ENCODE results near the gene NDUFS4.
"Not testable (repeated sequence)": the region's sequence is repeated elsewhere in the genome, so short reads cannot be mapped to it uniquely, and the experiment has no call there.

Gene NDUFS4

DNA sequence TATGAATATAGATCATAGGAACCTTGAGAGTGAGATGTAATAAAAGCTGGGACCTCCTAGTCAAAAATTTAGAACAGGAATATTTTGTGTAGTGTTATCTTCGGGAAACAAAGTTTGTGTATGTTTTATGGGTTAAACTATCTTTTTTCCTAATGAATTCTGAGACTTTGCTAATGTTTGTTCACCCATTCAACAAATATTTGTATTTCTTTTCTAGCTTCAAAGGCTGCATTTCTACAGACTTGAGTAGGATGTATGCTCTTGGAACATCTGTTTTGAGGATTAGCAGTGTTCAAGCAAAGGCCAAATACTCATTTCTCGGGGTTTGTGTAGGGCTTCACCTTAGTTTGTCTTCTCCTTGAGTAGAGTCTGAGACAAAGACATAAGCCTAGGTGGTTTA is 16.2 kb downstream of the NDUFS4 start:
- no peak for DNase-seq

DNA sequence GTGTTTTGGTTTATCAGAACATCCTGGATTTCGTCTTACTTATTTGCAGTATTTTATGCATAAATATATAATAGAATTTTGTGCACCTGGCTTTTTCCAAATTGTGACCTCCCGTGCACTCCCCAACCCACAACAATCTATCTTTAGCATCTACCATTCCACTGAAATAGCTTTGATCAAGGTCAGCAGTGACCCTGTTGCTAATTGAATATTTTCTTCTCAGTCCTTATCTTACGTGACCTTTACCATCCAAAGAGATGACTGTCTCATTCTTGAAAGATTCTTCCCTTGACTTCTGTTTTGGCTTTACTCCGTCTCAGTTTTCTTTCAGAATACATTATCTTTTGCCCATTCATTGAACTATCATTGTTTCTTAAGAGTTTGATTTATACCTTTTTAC is 18.4 kb downstream of the NDUFS4 start:
- no peak for DNase-seq

DNA sequence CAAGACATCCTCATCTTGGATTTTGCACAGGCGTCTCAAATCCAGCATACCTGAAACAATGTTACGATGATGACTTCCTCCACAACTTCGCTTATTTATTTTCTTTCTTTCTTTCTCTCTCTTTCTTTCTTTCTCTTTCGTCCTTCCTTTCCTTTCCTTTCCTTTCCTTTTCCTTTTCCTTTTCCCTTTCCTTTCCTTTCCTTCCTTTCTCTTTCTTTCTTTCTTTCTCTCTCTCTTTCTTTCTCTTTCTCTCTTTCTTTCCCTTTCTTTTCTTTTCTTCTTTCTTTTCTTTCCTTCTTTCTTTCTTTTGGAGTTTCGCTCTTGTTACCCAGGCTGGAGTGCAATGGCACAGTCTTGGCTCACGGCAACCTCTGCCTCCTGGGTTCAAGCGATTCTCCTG is 20.1 kb downstream of the NDUFS4 start:
- DNase-seq = no peak

- DNase-seq = no peak
These were observed 21.8 kb downstream of the NDUFS4 start for GRCh38 chr5:53582225-53582624.

GRCh38 chr5:53590759-53591158 is 30.3 kb downstream of the NDUFS4 start:
- no peak for DNase-seq

DNA sequence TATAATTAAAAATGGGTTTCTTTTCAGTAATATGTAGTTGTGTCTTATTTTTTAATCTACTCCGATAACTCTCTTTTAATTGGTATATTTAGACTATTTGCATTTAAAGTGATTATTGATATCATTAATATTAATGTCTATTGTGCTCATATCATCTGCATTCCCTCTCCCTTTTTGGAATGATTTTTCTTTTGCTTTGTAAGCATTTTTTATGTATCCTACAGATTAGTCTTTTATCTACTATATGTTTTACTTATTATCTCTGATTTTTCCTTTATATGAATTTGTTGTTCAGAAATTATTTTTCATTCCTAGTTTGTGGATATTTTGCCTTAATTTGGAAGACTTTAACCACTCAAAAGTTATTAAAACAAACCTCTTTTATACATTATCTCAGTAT is 34.0 kb downstream of the NDUFS4 start:
- no peak for DNase-seq

DNA sequence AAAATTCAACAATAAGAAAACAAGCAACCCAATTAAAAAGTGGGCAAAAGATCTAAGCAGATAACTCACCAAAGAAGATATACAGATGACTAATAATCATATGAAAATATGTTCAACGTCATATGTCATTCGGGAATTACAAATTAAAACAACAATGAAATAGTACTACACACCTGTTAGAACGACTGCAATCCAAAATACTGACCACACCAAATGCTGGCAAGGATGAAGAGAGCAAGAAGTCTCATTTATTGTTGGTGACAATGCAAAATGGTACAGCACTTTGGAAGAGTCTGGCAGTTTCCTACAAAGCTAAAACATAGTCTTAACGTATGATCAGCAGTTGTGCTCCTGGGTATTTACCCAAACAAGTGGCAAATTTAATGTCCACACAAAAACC is 37.5 kb downstream of the NDUFS4 start:
- DNase-seq = no peak

DNA sequence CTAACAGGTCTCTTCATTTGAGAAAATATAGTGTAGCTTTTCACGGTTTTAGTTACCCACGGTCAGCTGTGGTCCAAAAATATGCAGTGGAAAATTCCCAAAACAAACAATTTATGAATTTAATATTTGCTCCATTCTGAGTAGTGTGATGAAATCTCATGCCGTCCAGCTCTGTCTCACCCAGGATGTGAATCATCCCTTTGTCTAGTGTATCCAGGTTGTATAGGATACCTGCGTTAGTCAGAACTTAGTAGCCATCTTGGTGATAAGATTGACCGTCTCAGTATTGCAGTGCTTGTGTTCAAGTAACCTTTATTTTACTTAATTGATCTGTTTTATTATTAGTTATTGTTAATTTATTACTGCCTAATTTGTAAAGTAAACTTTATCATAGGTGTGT is 41.1 kb downstream of the NDUFS4 start:
- DNase-seq = no peak

DNA sequence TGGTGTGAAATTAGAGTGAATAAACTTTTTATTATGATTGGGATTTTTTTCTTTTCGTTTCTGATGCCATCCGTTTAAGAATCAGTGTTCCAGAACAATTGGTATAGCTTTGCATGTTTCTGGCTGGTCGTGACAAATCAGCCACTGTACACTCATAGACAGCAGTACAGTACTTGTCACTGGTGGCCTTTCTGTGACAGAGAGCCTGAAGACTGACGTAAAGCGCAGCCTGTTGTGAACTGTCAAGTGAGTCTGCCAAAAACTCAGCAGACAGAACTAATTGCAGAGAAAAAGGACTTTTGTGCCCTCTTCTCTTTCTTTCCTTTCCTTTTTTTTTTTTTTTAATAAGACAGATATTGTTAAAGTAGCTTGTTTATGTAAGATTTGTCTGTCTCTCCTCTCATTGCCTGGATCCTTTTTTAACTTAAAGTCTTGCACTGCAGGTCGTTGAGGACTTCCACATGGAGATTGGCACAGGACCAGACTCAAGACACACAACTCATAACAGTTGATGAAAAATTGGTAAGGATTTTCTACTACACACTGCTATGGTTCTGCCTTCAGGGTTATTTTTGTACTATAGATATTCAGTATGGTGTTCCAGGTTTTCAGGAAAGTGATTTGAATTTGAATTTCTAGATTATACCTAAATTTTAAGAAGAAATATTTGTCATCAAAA is 42.7 kb downstream of the NDUFS4 start:
- no peak for DNase-seq

- DNase-seq = no peak
These were observed 43.9 kb downstream of the NDUFS4 start for GRCh38 chr5:53604309-53604708.

DNA sequence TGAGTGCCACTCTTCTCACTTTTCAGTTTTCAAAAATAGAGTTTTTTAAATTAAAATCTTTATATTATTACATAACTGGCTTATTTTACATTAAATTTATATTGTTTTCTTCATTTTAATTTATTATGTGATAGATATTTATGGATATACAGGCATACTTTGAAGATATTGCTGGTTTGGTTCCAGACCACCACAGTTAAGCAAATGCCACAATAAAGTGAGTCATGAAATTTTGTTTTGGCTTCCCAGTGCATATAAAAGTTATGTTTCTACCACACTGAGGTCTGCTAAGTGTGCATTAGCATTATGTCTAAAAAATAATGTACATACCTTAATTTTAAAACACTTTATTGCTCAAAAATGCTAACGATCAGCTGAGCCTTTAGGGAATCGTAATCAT is 47.4 kb downstream of the NDUFS4 start:
- no peak for DNase-seq

DNA sequence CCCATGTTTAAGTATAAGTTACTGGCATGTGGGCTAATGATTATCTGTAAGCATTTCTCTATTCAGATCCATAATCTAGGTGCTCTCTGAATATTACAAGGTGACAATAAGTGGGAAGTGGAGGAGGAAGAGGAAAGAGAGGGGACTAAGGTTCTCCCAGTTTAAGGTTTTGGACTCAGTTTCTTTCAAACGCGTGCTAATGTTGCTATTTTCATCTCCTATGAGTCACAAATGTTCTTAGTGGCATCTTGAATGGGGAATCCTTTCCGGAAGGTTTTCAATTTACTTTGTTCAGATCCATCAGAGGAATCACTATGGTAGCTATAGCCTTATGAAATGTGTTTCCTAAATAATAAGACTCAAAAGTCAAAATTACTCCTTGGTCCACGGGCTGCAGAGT is 48.5 kb downstream of the NDUFS4 start:
- not testable (repeated sequence) for DNase-seq

DNA sequence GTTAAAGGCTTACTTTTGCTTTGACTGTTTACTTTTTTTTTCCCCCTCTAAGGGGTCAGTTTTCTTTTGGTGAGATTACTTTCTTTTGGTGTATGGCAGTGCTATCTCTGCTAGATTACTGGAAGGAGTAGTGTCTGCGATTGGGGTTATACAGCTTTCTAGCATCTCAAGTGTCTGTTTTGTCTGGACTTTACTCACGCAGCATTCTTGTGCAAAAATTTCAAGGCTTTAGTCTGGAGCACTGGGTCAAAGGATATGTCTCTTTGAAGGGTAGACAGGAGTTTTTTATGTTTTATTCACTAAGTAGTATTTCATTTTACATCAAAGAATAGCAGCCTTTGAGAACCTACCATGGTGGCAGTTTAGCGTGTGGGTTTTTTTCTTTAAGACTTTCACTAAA is 52.6 kb downstream of the NDUFS4 start:
- no peak for DNase-seq

DNA sequence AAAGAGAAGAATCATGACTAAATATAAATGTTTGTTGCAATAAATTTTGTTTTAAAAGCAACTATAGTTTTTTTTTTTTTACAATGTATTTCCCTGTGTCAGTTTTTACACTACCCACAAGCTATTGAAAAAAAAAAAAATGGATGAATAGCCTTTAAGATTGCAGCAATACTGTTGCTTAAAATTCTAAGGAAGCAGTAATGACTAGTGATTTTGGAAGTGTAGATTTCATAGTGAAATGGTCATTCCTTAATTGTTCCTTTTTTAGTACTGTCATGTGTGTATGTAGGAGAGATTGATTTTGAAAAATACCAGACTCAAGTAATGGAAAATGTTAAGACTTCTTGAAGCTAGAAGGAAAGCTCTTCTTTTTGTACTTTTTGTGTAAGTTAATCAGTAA is 53.1 kb downstream of the NDUFS4 start:
- no peak for DNase-seq

DNA sequence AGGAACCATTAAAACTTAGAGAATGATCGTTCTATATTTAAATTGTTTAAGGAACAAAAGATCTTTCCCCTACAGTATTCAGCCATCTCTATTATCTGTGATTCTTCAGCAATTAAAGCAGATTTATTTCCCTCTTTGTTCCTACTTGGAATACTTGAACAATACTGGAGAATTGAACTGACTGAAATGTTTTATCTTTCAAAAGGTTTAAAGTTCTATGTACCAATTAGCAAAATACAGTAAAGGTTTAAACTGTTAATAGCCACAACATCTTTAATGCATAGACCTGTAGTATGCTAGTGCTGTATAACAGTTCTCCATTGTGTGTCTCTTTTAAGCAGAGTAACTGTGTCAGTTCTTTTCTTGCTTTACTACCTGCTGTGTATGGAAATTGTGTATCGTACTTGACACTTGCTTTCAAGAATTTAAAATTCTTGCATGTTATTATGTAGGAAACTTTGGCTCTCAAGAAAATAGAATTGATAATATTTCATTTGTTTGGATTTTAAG is 54.0 kb downstream of the NDUFS4 start:
- DNase-seq = no peak

- DNase-seq = no peak
These were observed 56.6 kb downstream of the NDUFS4 start for GRCh38 chr5:53616939-53617549.

GRCh38 chr5:53631251-53631650 is 70.8 kb downstream of the NDUFS4 start:
- DNase-seq = no peak

GRCh38 chr5:53642061-53642460 is 81.6 kb downstream of the NDUFS4 start:
- DNase-seq = no peak

GRCh38 chr5:53643445-53643844 is 83.0 kb downstream of the NDUFS4 start:
- no peak for DNase-seq

DNA sequence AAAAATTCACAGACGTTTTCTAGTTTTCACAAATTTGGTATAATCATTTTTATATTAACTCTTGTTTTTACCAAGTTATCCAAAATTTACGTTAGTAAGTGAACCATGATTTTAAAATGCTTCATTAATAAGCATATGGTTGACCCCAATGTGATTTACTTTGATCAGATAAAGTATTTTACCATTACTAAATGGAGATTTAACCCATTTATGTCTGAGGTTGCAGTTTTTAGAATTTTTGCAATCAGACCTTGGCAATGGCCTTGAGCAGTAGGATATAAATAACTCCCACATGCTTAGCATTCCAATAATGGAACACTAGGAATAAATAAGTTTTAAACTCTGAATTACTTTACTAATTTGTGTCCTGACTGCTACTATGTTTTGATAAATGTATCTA is 84.6 kb downstream of the NDUFS4 start:
- no peak for DNase-seq

DNA sequence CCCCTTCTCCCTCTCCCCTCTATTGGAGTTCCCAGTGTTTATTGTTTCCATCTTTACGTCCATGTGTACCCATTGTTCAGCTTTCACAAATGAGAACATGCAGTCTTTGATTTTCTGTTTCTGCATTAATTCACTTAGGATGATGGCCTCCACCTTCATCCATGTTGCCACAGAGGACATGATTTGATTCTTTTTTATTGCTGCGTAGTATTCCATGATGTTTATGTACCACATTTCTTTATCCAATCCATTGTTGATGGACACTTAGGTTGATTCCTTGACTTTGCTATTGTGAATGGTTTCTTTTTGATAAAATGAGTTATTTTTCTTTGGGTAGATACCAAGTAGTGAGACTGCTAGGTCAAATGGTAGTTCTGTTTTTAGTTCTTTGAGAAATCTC is 88.9 kb downstream of the NDUFS4 start:
- no peak for DNase-seq

DNA sequence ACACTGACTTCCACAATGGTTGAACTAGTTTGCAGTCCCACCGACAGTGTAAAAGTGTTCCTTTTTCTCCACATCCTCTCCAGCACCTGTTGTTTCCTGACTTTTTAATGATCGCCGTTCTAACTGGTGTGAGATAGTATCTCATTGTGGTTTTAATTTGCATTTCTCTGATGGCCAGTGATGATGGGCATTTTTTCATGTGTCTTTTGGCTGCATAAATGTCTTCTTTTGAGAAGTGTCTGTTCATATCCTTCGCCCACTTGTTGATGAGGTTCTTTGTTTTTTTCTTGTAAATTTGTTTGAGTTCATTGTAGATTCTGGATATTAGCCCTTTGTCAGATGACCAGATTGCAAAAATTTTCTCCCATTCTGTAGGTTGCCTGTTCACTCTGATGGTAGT is 100.1 kb downstream of the NDUFS4 start:
- not testable (repeated sequence) for DNase-seq

DNA sequence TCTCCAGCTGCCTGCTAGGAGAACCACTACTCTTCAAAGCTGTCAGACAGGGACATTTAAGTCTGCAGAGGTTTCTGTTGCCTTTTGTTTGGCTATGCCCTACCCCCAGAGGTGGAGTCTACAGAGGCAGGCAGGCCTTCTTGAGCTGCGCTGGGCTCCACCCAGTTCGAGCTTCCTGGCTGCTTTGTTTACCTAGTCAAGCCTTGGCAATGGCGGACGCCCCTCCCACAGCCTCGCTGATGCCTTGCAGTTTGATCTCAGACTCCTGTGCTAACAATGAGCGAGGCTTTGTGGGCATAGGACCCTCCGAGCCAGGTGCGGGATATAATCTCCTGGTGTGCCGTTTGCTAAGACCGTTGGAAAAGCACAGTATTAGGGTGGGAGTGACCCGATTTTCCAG is 104.9 kb downstream of the NDUFS4 start:
- not testable (repeated sequence) for DNase-seq

DNA sequence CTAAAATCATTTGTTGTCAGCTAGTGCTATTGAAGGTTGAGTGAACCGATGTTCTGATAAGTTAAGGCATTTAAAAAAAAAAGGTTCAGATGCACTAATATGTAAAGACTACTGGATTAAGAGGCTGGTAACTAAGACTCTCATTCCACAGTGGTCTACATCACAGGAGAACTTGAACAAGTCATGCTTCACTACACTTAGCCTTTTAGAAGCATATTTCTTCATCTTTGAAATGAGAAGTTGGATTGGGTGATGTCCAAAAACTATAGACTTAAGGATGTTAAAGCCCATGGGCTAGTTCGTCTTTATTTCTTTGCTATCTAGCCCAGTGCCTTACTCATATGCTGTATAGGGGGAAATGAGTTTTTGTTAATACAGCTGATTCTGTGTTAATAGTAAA is 107.2 kb downstream of the NDUFS4 start:
- no peak for DNase-seq

GRCh38 chr5:53671447-53671846 is 111.0 kb downstream of the NDUFS4 start:
- DNase-seq = no peak

All from NCI-H1105 treated with DMSO at 0.1 percent for 48 hours (cell line).